ENCODE measurements around the gene TMEM53.

Gene TMEM53

DNA sequence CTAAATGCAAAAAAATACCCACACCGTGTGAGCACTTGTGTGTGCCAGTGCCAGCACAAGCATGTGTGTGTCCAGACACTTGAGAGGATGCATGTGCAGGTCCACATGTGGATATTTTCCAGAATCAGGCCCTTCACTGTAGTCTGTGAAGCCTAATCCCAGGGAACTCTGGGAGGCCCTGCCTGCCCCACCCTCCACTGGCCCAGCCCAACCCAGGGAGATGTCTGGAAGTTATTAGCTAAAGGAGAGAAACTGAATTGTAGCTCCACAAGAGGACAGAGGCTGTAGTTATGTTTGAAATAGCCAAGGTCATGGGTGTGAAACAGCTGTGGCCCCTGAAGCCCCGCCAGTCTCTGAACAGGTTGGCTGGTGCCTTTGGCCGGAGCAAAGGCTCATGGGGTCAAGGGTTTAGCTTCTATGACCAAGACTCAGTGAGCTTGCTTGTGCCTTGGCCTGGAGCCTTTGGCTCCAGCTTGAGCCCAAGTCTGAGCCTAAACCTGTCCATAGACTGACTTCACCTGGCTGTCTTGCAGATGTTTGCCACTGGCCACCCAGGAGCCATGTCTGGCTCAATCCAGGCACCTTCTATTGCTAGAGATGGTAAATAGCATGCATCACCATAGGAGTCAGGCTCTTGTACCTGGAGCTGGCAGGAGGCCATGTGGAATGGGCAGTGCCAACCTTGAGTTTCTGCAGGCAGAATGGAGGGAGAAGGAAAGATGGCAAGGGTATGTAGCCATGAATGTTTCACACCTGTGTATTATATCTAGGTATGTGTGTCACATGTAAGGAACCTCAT lies 69.9 kb downstream of the TMEM53 start (continued):
- no peak for TF ChIP-seq ZNF366 (tag by site-specific recombination; conservative IDR thresholded peaks at IDR 0.05)
- no peak for TF ChIP-seq ZNF311 (tag by site-specific recombination; IDR thresholded peaks at IDR 0.05; ENCODE audit: borderline replicate concordance)
- no peak for TF ChIP-seq ZNF426 (tag by site-specific recombination; IDR thresholded peaks at IDR 0.05)
- no peak for TF ChIP-seq ZNF354C (tag by site-specific recombination; IDR thresholded peaks at IDR 0.05; ENCODE audit: borderline replicate concordance, low read depth)
- no peak for TF ChIP-seq ZNF169 (tag by site-specific recombination; IDR thresholded peaks at IDR 0.05)
- TF ChIP-seq ZNF596 (tag by site-specific recombination; IDR thresholded peaks at IDR 0.05) = 0 out of 2 replicates have a peak, but pooled peaks have one; percentile 1
- no peak for TF ChIP-seq ZNF391 (tag by site-specific recombination; IDR thresholded peaks at IDR 0.05; ENCODE audit: borderline replicate concordance, low read depth)
- no peak for TF ChIP-seq KLF7 (tag by site-specific recombination; IDR thresholded peaks at IDR 0.05; ENCODE audit: borderline replicate concordance)
- TF ChIP-seq REPIN1 (tag by site-specific recombination; IDR thresholded peaks at IDR 0.05; ENCODE audit: low read depth) = no peak
- TF ChIP-seq GLI2 (tag by site-specific recombination; IDR thresholded peaks at IDR 0.05; ENCODE audit: borderline replicate concordance, low read depth) = no peak
- TF ChIP-seq, protein P1, sequence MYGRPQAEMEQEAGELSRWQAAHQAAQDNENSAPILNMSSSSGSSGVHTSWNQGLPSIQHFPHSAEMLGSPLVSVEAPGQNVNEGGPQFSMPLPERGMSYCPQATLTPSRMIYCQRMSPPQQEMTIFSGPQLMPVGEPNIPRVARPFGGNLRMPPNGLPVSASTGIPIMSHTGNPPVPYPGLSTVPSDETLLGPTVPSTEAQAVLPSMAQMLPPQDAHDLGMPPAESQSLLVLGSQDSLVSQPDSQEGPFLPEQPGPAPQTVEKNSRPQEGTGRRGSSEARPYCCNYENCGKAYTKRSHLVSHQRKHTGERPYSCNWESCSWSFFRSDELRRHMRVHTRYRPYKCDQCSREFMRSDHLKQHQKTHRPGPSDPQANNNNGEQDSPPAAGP (tag by site-specific recombination; IDR thresholded peaks at IDR 0.05) = 0 out of 2 replicates have a peak, but pooled peaks have one; percentile 2
- TF ChIP-seq ZNF121 (tag by site-specific recombination; IDR thresholded peaks at IDR 0.05) = no peak
- no peak for TF ChIP-seq ZNF132 (tag by site-specific recombination; IDR thresholded peaks at IDR 0.05; ENCODE audit: borderline replicate concordance)
- TF ChIP-seq ZNF433 (tag by site-specific recombination; IDR thresholded peaks at IDR 0.05; ENCODE audit: low read depth) = no peak

DNA sequence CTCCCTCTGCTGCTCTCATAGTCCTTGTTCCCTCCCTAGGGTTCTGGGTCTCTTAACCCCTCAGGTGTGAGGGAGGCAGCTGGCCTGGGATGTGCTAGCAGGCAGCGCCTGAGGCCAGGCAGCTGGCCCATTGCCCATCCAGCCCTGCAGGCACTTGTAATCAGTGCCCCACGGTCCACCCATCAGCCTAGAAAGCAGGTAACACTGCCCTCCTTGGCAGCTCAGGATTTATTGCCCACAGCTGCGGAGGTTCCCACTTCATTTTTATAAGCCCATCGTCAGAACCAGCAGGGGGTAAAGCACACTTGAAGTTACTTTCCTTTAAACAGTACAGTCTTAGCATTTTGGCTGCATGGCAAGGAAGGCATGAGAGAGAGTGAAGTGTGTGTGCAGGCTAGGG lies 70.6 kb downstream of the TMEM53 start:
- POLR2A ChIA-PET = no interaction called here
- Histone ChIP-seq H3K9me3 (ENCODE audit: control insufficient read depth, insufficient read depth, low read depth, low read length) (no peaks in the 10 kb centered on the region), H3K4me3 (ENCODE audit: low read depth, low read length) (no peak overlapping the region), H3K4me1 (ENCODE audit: control insufficient read depth, insufficient read depth, low read length) (peaks cover 19% of the 10 kb centered on the region), H3K36me3 (ENCODE audit: control insufficient read depth in 2 of 2, insufficient read depth in 1 of 2, low read length in 2 of 2) (no peaks in the 10 kb centered on the region), H3K27ac (ENCODE audit: extremely low read depth, low read depth, low read length) (peak overlapping the region; percentile 16; the same call in 1 of the 2 replicates)
- CTCF ChIA-PET = interaction anchor here (0.6 to 3.6 kb wide), 5 partner anchors 9 to 233 kb away, joined by 3 to 13 read pairs (median 3); no protein-coding TSS in a partner anchor
- TF ChIP-seq ZNF629 (tag by site-specific recombination; IDR thresholded peaks at IDR 0.05) (peak; percentile 58), ZNF169 (tag by site-specific recombination; IDR thresholded peaks at IDR 0.05) (no peak), ZNF248 (tag by site-specific recombination; IDR thresholded peaks at IDR 0.05) (no peak), ZNF768 (tag by site-specific recombination; IDR thresholded peaks at IDR 0.05) (no peak), GLIS1 (tag by site-specific recombination; IDR thresholded peaks at IDR 0.05) (peak; percentile 98), FEZF1 (tag by site-specific recombination; IDR thresholded peaks at IDR 0.05) (peak; percentile 80), ZNF112 (tag by site-specific recombination; IDR thresholded peaks at IDR 0.05) (no peak), ZNF785 (tag by site-specific recombination; IDR thresholded peaks at IDR 0.05) (no peak), ZNF221 (tag by site-specific recombination; IDR thresholded peaks at IDR 0.05; ENCODE audit: borderline replicate concordance) (no peak), OSR2 (tag by site-specific recombination; IDR thresholded peaks at IDR 0.05) (peak; percentile 69), ZNF624 (tag by site-specific recombination; IDR thresholded peaks at IDR 0.05) (no peak), ZSCAN16 (tag by site-specific recombination; IDR thresholded peaks at IDR 0.05) (no peak), ZNF549 (tag by site-specific recombination; IDR thresholded peaks at IDR 0.05) (no peak)
- TF ChIP-seq, protein P2, sequence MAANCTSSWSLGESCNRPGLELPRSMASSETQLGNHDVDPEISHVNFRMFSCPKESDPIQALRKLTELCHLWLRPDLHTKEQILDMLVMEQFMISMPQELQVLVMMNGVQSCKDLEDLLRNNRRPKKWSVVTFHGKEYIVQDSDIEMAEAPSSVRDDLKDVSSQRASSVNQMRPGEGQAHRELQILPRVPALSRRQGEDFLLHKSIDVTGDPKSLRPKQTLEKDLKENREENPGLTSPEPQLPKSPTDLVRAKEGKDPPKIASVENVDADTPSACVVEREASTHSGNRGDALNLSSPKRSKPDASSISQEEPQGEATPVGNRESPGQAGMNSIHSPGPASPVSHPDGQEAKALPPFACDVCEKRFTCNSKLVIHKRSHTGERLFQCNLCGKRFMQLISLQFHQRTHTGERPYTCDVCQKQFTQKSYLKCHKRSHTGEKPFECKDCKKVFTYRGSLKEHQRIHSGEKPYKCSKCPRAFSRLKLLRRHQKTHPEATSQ (tag by site-specific recombination; IDR thresholded peaks at IDR 0.05) = no peak
- TF ChIP-seq, protein P3, sequence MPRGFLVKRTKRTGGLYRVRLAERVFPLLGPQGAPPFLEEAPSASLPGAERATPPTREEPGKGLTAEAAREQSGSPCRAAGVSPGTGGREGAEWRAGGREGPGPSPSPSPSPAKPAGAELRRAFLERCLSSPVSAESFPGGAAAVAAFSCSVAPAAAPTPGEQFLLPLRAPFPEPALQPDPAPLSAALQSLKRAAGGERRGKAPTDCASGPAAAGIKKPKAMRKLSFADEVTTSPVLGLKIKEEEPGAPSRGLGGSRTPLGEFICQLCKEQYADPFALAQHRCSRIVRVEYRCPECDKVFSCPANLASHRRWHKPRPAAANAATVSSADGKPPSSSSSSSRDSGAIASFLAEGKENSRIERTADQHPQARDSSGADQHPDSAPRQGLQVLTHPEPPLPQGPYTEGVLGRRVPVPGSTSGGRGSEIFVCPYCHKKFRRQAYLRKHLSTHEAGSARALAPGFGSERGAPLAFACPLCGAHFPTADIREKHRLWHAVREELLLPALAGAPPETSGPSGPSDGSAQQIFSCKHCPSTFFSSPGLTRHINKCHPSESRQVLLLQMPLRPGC (tag by site-specific recombination; IDR thresholded peaks at IDR 0.05) = 0 out of 2 replicates have a peak, but pooled peaks have one; percentile 15
- TF ChIP-seq, protein P4, sequence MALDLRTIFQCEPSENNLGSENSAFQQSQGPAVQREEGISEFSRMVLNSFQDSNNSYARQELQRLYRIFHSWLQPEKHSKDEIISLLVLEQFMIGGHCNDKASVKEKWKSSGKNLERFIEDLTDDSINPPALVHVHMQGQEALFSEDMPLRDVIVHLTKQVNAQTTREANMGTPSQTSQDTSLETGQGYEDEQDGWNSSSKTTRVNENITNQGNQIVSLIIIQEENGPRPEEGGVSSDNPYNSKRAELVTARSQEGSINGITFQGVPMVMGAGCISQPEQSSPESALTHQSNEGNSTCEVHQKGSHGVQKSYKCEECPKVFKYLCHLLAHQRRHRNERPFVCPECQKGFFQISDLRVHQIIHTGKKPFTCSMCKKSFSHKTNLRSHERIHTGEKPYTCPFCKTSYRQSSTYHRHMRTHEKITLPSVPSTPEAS (tag by site-specific recombination; IDR thresholded peaks at IDR 0.05) = no peak
- TF ChIP-seq, protein P5, sequence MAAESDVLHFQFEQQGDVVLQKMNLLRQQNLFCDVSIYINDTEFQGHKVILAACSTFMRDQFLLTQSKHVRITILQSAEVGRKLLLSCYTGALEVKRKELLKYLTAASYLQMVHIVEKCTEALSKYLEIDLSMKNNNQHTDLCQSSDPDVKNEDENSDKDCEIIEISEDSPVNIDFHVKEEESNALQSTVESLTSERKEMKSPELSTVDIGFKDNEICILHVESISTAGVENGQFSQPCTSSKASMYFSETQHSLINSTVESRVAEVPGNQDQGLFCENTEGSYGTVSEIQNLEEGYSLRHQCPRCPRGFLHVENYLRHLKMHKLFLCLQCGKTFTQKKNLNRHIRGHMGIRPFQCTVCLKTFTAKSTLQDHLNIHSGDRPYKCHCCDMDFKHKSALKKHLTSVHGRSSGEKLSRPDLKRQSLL (tag by site-specific recombination; IDR thresholded peaks at IDR 0.05) = no peak

Data from HEK293 (cell line).